Stimulated activated CD4-positive, alpha-beta T cell treated with anti-CD3 and anti-CD28 coated beads, Interleukin-15, amount 100 ng/mL, for 48 hours (primary cell): ENCODE data around the gene SNAI3.

Source experiments
- DNase-seq, 2 donors: peaks; one replicate each; pipeline ENCODE4 v3.0.0-alpha.2; 2020; ENCODE audit warnings: low read depth in 2 of 2

The SNAI3 gene

GRCh38 chr16:88721815-88722755, 35.8 kb upstream of the SNAI3 start:
- no peak for DNase-seq

- DNase-seq = no peak
These were observed 34.9 kb upstream of the SNAI3 start for GRCh38 chr16:88721236-88721635.

GRCh38 chr16:88720396-88720970, 34.2 kb upstream of the SNAI3 start:
- no peak for DNase-seq

DNA sequence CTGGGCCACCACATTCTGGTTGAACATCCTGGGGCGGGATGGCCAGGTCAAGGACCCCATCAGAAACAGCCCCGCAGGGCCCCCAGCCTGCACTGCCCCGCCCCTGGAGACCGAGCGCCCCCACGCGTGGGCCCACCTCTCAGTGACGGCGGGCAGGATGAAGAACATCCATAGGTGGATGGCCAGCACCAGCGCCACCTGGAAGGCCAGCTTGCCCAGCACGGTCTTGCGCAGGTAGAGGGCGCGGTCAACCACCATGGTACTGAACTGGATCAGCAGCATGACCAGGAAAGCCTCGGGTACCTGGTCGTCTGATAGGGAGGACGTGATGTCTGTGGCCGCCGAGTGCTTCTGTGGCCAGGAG, 33.6 kb upstream of the SNAI3 start:
- no peak for DNase-seq

DNA sequence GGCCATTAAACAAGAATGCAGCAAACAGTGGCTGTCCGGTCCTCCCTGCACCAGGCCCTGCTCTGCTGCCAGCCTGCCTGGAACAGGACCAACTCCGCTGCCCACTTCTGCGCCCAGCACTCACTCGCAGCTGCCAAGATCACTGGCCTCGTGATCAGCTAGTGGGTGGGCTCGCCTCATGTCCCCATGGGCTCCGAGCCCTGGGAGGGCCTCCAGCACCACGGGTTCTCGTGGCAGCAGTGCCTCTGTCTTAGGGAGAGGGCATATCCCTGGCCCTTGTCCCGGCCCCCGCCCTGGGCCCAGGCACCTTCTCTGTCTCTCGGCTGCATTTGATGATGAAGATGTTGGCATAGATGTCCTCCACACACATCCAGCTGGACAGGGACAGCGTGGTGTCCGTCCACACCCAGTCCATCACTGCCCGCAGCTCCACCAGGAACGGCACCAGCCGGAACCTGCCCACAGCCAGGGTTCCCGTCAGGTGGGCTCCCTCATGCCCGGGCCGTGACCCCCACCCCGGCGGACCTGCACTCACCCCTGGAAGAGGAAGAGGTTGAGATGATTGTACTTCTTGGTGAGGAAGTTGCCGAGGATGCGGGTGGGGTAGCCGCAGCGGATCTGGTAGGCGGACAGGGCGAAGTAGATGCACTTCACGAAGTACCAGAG, 33.1 kb upstream of the SNAI3 start:
- DNase-seq = no peak

DNA sequence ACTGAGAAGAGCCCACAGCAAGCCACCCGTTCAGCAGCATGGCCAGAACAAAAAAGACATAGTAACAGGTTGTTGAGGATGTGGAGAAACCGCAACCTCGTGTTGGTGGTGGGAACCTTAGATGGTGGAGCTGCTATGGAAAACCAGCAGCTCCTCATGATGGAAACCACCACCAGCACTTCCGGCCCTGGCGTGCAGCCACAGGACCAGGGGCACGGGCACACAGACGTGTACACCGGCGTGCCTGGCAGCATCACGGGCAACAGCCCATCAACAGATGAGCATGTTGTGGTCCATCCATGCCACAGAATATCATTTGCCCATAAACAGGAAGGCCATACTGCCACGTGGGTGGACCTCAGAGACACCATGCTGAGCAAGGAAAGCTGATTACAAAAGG, 31.9 kb upstream of the SNAI3 start:
- DNase-seq = no peak

DNA sequence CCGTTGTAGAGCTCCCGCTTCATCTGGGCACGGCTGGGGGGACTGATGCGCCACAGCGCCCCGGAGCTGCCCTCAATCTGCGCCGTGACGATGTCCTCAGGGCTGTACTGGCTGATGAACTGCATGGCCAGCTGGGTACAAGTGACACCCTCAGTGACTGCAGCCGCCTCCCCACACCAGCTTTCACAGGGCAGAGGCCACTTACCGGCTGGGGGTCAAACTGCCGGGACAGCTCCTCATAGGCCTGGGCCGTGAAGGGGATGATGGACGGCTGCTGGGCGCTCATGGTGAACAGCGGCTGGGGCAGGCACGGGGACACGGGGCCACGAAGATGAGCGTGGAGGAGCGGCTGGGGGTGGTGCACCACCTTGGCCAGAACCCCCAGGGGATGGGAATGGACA, 30.3 kb upstream of the SNAI3 start:
- no peak for DNase-seq

DNA sequence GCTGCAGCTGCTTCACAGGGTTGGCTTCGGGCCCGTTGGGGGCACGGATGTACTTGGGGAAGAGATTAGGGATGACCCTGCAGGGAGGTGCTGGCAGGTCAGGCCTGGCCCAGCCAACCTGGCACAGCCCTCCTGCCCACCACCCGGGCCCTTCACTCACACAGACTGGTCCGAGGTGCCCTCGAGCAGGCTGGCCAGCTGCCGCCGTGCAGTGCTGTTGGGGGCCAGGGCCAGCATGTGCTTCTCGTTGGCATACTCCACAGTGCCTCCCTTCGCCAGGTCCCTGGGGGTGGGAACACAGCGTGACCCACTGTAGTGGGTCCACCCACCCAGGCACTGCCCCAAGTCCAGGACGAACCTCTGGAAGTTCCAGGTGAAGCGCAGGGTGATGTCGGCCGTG, 29.9 kb upstream of the SNAI3 start:
- no peak for DNase-seq

DNA sequence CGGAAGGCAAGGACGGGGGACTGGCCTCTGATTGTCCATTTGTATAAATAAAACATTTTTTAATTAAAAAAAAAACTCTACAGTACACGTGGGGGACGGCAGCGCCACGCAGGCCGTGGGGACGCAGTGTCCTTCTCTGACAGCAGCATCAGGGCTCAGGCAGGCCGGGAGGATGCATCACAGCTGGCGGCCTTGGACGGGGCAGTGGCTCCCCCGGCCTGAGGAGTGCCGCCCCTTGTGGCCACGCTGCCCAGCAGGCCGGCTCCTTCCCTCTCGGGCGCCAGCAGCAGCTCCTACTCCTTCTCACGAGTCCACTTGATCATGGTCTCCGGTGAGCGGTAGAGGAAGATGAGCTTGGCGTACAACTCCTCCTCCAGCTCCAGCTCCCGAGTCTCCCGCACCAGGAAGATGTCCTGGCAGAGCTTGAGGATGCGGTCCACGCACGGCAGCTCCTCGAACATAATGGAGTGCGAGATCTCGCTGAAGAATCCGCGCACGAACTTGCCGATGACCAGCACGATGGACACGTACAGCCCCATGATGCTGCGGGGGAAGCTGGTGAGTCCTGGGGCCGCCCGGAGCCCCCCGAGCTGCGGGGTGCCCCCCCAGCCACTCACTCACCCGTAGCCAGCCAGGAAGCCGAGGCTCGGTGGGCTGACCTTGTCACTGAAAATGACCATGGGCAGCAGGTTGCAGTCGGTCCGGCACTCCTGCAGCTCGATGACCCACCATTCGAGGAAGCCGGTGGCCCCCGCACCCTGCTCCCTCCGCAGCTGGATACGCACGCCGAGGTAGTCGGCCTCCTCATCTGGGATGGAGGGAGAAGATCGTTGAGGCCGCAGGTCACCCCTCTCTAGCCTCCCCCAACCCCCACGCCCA, 29.2 kb upstream of the SNAI3 start:
- DNase-seq = no peak

DNA sequence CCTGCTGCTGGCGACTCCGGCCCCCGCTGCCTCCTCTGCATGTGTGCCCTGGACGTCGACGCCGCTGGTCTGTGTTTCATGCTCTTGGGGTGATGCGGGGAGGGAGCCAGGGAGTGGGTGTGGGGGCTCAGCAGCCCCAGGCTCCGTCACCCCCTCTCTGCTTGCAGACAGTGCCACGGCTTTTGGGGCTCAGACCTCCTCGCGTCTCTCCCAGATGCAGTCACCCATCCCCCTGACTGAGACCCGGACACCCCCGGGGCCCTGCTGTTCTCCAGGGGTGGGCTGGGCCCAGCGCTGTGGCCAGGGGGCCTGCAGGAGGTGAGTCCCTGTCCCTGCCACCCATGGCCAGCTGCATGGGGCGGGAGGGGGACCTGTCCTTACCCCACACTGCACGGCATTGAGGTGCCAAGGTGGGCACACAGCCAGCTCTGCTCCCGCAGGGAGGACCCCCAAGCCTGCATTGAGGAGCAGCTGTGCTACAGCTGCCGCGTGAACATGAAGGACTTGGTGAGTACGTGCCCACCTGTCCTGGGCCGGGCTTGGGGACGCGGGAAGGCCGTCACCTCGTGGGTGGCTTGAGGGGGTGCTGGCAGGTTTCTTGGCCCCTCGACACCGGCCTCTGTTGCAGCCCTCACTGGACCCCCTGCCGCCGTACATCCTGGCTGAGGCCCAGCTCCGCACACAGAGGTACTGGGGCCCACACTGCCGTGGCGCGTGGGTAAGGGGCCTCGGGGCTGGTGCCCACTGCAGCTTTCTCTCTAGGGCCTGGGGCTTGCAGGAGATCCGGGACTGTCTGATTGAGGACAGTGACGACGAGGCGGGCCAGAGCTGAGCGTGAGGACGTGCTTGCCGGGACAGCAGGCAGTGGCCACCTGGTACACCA, 28.4 kb upstream of the SNAI3 start:
- DNase-seq = no peak

- no peak for DNase-seq
These were observed 27.5 kb upstream of the SNAI3 start for GRCh38 chr16:88713568-88714419.

DNA sequence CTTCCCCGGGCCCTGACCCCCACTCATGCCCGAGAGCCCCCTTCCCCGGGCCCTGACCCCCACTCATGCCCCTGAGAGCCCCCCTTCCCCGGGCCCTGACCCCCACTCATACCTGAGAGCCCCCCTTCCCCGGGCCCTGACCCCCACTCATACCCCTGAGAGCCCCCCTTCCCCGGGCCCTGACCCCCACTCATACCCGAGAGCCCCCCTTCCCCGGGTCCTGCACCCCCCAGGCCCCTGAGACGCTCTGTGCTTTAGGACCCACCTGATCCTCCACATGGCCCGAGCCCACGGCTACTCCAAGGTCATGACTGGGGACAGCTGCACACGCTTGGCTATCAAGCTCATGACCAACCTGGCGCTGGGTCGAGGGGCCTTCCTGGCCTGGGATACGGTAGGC, 26.7 kb upstream of the SNAI3 start:
- DNase-seq = no peak

- DNase-seq = no peak
These were observed 26.2 kb upstream of the SNAI3 start for GRCh38 chr16:88712362-88712979.

GRCh38 chr16:88711750-88712340, 25.5 kb upstream of the SNAI3 start:
- no peak for DNase-seq

DNA sequence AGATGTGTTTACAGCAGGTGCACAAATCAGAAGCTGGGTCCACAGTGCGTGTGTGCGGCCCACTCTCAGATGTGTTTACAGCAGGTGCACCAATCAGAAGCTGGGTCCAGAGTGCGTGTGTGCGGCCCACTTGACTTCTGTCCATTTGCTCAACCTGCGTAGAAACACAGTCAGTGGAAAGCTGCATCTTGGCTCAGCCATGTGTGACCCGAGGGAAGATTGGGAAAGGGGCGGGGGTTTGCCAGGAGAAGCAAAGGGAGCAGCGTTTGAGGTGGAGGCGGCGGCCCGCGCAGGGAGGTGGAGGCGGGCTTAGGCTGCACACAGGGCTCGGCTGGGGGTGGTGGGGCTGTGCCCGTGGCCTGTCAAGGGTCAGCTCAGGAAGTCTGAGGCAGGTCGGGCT, 24.2 kb upstream of the SNAI3 start:
- DNase-seq = no peak

GRCh38 chr16:88706965-88707826, 20.9 kb upstream of the SNAI3 start:
- DNase-seq = no peak

DNA sequence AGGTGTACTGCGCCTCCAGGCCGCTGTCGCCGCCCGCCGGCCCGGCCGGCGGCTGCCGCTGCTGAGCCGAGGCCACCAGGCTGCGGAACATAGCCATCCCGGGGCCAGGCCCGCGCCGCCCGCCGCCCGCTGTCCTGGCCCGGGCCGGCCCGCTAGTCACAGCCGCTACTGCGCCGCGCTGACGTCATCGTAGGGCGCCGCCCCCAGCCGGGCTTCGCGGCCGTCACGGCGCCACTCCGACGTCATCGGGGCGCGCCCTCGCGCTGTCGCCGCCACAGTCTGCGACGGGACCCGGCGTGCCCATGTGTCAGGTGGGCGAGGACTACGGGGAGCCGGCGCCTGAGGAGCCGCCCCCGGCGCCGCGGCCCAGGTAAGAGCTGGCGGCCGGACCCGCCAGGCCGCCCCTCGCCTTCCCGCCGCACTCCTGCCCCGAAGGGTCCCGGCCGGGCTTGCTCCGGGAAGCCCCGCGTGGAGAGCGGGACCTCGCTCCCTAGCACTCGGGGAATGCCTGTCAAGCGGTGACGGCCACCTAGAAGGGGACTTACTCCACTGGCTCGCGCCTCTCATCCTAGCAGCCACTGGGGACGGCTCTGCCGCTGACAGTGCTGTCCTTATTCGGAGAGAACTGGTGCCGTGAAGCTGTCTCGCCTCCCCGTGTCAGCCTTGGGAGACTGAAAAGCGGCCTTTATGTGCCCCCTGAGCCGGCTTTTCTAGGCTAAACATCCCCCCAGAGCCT, 20.1 kb upstream of the SNAI3 start, which contains the start of the genes CTU2 and RNF166:
CTU2 (plus strand) TSS at position 275 of the 736 bp plus-strand sequence; CDS start at position 303, 28 bp downstream.
RNF166 (minus strand) TSS at position 180 of the 736 bp plus-strand sequence; CDS start at position 97, 83 bp downstream.
- peak; percentile 81 to 93 for DNase-seq
